Stimulated activated CD4-positive, alpha-beta T cell treated with anti-CD3 and anti-CD28 coated beads, Interleukin-2, amount 100 ng/mL, for 4 hours (primary cell): ENCODE data around the gene SND1.

Experiments
- DNase-seq: peaks from one replicate; pipeline ENCODE4 v3.0.0-alpha.2; 2020; ENCODE audit warnings: low read depth

Gene SND1

DNA sequence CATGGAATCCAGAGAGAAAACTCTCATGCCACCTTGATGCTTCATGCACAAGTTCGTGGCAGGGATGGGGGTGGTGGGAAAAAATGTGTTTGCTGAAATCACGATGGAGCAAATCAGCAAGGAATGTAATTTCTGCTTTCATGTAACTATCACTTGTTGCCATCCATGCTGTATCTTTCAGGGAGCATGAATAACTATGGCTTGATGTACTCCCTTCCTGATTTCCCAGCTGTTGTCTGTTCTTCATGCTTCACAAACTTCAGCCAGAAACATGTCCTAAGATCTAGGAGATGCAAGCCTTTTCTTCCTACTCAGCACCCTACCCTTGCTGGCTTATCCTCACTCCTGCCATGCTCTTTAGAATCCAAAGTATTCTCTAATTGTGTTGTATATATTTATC, 315.3 kb downstream of the SND1 start:
- no peak for DNase-seq

DNA sequence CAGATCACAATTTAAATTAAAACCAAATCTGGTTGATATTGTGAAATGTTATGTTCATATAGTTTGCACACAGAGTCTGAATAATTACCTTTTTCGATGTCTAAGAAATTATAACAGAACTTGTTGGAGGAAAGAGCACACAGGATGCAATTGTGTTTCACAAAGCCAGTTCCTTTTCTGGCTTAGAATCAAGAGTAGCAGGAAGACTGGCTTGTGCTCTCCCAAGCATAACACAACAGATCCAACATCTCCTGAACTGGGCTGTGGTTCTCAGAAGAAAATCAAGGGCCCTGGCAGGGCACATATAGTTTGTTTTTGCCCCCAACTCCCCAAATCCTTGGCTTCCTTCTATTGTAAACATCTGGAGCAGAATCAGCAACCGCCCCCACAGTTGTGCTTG, 316.6 kb downstream of the SND1 start:
- DNase-seq = no peak

DNA sequence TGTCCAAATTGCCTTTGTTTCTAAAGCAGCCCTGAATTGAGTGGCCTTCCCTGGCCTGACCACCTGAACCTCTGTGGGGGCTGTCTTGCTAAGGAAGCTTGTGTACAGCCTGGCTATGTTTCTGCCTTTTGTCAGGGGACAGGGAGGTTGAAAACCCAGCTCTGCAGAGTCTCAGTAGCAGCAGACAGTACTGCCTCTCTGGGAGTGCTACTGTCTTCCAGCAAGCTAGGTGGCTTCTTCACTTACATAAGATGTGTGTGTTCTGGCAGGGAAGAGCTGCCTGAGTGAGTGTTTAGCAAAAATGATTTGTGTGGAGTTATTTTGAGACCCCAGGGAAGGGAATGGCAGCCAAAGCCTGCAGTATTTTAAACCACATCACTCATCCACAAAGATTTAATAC, 321.8 kb downstream of the SND1 start:
- DNase-seq = no peak

DNA sequence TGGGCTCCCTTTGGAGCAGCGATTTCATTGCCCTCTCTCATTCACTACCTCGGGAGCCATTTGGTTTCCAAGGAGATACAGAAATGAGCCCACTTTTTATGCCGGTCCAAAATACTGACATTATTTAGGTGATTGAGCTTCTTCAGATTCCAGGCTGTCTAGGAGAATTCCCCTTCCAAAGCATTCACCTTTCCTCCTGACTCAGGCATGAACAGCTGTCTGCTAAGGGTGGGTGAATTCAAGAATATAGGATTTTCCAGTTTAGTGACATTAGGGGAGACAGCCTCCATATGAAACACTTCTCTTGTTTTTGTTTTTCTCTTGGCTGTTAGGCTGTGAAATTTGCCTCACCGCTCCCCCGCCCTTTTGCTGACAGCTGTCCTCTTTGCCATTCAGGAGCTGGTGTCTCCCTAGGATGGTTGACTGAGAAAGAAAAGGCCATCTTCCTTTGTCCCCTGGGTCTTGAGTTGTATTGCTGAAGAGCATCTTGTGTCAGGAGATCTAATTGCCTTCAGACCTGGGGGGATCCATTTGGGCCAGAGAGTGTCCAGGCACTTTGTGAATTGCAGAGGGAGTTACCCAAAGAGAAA, 322.5 kb downstream of the SND1 start:
- DNase-seq = no peak

DNA sequence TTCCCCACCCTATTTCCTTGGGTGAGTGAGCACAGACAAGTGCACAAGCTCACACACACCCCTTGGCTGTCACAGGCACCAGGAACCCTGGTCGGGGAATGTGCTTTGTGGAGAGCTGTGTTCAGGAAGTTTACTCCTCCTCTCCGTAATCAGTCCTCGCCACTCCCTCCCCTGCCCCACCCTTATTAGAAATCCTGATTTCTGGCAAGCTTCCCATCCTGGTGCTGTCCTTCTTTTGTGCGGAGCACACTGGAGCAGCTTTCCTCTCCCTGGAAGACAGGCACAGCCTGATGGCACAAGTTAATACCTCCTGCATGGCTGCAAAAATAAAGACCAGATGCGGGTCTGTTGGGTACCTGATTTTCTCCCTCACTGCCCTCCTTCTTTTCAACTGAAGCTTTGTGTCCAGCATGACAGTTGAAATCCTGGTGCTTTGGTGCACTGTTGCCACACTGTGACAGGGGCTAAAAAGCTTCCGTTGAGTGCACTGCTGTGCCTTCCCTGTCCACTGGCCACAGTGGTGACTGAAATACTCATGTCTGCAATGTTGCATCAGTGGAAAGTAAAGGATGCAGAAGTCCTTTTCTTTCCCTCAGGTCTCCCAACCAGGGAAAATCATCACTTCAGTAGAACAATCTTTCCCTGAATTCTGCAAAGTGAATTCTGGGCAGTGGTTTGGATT, 324.2 kb downstream of the SND1 start:
- no peak for DNase-seq

DNA sequence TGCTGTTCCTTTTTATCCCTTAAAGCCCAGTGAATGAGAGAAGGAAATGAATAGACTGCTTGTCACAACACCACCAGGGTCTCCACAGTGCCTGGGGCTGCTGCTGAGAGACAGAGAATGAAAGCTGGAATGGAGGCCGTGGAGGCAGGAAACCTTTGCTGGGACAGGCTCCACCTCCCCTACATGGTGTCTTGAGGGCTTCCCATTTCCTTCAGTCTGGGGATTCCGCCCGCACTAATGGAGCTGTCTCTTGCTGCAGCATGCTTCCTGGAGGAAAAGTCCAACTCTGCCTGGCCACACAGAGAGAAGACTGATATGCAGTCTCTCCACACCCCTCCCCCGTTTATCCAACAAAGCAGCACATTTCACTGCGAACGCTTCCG, 324.7 kb downstream of the SND1 start:
- no peak for DNase-seq

DNA sequence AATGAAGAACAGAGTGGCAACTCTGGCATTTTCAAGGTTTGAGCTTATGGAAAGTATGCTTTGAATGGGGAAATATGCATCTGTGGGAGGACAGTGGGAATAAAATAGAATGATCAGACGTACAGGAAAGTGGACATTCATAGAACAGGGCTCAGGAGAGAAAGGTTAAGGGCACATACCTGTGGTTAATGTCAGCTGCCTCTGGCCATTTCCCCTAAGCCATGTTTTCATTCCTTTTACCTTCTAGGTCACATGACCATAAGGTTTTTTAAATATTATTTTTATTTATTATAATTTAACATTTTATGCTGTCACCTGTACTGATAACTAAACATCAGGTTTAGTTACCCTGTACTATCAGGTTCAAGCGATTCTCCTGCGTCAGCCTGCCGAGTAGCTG, 326.4 kb downstream of the SND1 start:
- DNase-seq = no peak

DNA sequence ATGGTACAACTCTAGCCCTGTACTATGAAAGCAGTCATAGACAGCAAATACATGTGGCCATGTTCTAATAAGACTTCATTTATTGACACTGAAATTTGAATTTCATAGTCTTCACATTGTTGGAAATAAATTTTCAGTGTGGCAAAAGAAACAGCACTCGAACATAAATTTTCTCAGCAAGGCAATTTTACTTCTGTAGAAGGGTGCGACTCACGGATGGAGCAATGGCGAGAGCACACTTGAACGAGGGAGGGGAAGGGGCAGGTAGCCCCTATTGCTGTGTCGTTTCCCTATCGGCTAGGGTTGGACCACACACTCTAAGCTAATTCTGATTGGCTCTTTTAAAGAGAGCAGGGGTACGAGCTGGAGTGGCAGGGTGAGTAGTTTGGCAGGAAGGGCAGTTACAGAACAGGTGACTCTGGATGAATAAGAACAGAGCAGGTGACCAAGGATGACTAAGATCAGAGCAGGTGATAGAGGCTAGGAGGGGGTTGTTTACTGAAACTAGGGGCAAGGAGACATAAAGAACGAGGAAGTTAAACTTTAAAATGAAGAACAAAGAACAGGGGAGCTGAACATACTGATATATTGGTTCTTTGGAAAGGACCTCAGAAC, 327.2 kb downstream of the SND1 start:
- no peak for DNase-seq

DNA sequence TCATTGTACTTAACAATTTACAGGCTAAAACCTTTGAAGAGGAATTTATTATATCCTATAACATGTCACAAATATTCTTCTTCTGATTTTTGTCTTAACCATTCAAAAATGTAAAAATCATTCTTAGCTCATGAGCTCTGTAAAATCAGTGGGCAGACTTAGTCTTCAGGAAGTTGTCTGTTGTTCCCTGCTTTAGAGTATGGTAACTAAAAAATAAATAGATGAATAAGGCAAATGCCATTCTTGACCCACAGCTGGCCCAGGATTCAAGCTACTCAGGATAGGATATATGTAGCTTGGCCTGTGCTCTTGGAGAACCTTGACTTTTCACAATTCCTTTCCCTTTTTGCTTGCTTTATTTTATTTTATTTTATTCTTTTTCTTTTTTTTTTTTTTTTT, 327.7 kb downstream of the SND1 start:
- DNase-seq = no peak

DNA sequence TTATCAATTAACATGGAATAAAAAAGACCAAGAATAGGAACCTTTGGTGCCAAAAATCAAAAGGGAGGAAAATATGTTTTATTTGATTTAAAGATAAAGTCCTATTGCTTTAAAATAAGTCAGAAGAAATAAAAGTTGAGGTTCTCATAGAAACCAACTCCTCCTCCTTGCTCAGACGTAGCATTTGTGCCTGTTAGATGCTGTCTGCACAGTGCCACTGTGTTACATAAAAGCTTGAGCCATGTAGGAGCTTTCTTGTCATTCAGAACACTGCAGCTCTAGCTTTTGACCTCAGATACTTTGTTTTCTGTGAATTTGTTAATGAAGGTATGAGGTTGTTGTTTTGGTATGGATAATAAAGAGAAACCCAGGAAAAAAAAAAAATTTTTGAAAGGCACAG, 328.9 kb downstream of the SND1 start:
- no peak for DNase-seq

DNA sequence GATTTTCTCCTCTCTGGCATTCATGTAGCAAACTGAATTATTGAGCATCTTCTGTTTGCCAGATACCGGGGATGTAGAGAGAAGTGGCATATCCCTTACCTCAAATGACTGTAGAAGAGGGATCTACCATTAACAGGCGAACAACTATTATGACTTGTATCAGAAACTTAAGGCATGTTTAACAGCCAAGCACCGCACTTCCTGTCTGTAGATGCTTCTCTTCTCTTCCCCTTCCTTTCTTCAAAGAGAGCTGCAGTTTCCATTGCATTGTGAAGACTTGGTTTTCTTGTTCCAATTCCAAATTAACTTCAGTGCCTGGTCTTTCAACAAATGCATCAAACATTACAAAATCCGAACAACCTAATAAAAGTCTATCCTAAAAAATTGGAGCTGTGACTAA, 330.0 kb downstream of the SND1 start:
- no peak for DNase-seq

DNA sequence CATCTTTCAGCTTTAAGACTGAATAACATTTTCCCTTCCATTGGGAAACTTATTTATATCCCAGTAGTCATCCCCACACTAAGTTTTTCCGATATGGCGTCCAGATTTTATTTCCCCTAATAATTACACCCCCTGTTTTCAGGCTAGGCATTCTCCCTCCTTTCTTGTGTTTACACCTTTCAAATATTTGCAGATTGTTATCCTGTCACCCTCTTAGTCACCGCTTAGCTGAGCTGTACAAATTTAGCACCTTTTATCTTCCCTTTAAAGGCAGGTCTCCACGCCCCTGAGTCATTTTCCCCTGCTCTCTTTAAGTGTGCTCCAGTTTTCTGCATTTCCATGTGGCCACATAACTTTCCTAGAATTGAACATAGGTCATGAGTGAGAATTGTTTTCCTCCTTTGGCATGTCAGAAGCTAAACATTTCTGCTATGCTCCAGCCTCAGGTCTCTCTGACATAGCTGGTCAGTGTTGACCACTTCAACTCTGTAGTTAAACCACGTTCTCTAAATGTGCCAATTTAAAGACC, 331.9 kb downstream of the SND1 start:
- no peak for DNase-seq

DNA sequence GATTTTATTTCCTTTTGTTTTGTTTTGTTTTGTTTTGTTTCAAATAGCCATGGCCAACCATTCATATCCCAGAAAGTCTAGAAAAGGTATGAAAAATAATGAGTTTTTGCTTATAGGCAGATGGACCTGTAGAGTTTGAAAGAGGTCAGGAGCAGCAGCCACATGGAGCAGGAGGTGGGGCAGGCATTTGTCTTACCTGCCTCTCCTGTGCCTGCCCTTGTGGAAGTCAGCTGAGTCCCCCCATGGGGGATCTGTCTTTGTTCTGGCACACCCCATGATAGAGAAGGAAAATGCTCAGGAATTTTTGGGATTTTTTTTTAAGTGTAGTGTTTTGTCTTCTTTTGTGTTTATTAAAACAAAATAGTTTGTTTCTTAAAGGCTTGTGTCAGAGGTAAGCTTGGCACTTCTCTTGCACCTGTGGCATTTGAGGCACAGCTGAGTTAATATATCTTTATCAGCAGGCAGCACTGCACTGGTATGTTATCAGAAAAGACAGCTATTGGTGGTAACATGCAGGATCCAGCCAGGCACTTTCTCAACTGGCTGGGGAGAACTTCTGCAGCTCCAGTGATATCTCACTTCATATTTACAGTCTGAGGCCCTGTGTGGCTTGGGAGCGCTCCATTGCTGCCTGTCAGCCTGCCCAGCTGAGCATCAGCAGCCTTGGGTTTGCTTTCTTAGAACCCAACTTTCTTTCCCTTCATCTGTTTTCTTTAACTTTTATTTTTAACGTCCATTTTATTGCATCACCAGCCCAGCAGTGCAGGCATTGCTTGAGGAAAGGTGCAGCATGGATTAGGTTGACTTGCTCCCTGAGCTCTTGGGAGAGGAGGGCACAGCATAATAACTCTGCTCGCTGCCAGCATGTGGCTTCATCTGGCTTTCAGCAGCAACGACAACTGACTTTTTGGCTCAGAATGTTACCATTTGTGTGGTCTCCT, 334.9 kb downstream of the SND1 start:
- no peak for DNase-seq

DNA sequence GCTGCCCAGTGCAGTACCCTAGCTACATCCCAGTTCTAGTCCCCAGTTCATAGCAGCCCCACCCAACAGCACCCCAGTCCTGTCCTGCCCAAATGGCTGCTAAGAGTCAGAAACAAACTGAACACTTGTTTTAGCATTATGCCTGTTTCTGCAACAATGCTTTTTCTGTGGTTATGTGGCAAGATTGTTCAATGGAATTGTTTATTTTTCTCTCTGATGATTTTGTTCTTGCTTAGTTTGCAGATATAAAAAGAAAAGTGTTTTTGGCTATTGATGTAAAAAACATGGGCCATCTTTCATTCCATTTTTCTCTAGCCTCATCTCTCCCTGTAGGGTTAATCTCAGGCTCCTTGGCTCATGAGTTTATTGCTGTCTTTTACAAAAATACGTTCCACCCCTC, 336.8 kb downstream of the SND1 start:
- no peak for DNase-seq

DNA sequence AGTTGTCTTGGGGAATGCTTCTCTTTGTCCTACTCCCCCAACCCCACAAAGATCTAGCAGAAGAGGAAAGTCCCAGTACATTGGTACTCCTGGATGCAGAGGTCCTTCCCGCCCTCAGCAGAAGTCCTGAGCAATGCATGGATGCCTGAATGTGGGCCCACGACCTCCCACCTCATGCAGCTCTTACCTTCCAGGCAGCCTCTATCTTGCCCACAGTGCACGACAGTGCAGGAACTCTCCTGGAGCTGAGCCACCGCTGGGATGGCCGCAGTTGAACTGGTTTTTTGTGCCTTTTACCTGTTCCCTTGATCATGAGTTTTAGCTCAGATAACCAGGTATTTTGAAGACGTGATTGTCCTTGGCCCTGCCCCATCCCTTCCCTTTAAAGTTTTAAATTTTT, 341.3 kb downstream of the SND1 start:
- DNase-seq = no peak

DNA sequence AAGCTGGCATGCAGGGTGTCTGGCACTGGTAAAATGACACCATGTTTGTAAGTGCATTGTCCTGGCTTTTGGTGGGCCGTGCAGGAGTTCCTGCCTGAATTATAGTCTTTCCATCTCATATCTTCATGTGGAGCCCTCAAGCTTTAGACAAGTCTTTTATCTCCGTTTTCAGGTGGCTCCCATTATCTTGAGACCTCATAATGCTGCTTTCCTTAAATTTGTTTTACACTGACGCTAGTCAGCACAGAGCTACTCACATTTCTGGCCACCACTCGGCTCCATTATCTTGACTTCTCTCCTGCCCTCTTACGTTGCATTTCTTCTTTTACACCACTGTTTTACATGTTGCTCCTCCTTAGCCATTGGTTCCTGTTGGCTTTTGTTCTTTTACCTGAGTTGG, 342.0 kb downstream of the SND1 start:
- no peak for DNase-seq

DNA sequence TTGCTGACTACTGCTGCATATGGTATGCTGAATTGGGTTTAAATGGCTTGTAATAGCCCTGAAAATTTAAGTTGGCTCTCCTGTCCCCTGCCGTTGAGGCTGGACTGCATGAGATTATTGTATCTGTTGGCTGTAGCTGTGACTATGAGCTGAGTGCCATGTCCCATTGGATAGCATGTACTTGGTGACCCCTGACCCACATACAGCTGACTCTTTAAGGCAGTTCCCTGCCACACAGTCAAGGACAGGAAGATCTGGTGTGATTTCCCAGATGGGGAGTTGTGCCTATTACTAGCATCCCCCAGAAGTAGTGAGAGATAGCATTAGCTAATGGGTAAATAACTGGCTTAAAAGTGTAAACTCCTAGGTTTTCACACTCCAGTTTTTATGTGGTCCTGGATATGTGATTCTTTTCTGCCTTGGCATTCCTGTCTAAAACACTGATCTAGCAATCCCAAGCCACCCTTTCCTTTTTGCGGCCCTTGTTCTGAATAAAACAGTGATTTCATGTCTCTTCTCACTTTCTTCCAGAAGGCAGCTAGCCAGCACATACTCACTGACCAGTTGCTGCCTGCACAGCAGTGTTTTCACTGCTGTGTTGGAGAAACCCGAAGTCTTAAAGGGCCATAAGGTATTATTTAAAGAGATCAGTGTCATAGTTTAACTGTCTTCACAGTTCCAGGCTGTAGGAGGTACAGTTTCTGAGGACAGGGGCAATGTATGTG, 343.3 kb downstream of the SND1 start:
- DNase-seq = no peak

DNA sequence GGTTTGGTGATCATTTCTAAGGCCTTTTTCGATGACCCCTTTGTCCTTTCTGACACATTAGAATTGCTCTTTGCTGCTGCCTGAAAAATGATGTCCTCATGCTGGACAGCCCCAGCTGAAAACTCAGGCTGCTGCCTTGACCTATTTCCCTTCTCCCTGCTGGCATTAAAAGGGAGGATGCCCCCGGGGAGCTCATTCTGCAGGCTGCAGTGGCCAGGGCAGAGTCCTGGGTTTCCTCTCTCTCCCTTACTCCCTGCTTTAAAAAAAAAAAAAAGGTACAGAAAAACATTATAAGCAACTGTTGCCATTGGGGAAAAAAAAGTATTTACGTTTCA, 343.9 kb downstream of the SND1 start:
- DNase-seq = no peak

DNA sequence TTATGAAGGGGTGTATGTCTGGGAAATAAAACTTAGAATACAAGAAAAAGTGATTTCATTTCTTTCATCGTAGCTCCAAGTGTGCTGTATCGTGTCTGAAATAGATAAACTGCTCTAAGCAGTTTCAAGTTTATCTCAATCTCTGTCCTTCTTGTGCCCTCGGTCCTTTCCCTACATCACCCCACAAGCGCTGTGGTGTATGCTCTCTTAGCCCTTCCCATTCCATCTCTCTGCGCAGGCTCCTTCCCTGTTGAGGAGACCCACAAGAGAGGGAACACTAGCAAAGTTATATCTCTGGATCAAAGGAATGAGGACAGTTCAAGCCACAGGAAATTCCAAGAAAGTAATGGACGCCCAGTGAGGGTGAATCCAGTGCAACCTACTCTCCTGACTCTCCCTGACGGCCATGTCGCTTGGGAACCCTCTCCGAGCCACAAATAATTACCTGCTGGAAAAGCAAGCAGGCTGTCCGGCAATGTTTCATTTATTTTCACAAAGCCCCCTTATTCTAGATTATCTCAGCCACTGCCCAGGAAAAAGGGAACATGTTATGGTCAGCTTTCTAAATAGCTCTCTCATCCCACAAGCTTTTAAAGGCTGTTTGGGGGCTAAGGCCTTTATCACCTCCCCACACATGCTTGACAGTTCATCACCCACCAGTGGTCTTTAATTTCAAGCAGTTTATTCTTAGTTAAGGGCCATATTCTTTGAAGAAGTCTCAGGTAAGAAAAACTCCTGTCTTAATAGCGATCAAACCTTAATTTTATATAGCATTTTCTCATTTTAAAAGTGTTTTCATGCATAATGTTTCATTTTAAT, 344.5 kb downstream of the SND1 start:
- no peak for DNase-seq

DNA sequence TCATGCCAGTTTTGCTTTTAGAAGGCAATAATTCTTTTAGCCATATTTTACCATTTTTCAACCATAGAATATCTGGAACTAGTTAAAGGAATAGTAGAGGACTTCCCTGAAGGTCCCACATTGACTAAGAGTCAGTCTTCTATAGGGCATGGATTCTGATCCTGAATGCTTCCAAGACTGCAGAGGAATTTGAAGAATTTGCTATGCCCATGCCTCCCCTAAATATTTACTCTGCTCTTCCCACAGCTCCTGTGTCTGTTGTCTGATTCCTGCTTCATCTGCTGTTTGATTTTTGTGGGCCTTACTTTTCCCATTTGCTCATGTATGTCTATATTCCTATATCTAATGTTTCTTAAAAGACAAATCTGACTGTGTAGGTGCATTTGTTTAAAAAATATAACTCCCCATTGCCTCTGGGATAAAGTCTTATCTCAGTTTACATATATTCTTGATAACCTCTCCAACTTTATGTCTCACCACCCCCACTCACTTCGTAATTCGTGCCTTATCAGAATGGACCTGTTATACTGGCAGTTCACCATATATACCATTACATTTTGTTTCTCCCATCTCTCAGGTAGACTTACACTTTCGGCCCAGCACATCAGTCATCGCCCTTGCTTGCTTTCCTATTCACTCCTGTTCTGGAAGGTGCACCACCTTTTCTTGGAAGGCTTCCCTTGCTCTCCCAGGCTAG, 345.4 kb downstream of the SND1 start:
- no peak for DNase-seq

DNA sequence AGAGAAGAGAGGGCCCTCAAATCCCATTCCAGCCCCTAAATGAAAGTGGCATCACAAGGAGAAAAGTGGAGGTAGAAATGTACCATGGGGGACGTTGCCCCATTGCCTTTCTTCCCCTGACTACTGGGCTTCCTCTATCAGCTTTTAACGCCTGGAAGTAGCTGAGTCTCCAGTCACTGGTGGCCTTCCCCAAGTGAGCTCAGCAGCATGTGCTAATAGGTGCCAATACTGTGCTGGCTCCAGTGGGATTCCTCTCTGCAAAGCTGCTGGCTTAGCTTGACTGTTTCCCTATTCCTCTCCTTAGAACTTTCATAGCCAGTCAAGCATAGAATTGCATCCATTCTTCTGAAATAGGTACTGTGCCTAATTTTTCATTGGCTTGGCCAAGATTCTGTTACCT, 346.7 kb downstream of the SND1 start:
- DNase-seq = no peak
